ENCODE data around the gene HNRNPC.
A peak's percentile ranks its signal among the peaks of the same experiment; 100 is the strongest.
"Not testable (repeated sequence)": the region's sequence is repeated elsewhere in the genome, so short reads cannot be mapped to it uniquely, and the experiment has no call there.

HNRNPC gene

GRCh38 chr14:21258005-21258888, 11.0 kb downstream of the HNRNPC start:
- no peak overlapping the region for H3K27ac ChIP-seq (ENCODE audit: low read depth, low read length, severe bottlenecking)
- no peaks in the 10 kb centered on the region for H3K9me3 ChIP-seq (ENCODE audit: control insufficient read depth, low read length)
- peaks cover 42% of the 10 kb centered on the region for H3K4me1 ChIP-seq (ENCODE audit: control insufficient read depth, insufficient read depth, low read length, poor library complexity, severe bottlenecking)
- 92 to 97% methylated on average over 5 to 7 of the region's 10 CpGs for WGBS, 2 experiments (ENCODE audit: insufficient coverage in 2 of 2)
- no peak overlapping the region for H3K4me3 ChIP-seq (ENCODE audit: extremely low read depth, insufficient read depth, low read length, poor library complexity, severe bottlenecking)
- peaks cover 90% of the 10 kb centered on the region for H3K36me3 ChIP-seq (ENCODE audit: control insufficient read depth, insufficient read depth, low read length)

- Histone ChIP-seq H3K4me1 (ENCODE audit: control insufficient read depth, insufficient read depth, low read length, poor library complexity, severe bottlenecking) (peaks cover 39% of the 10 kb centered on the region), H3K27ac (ENCODE audit: low read depth, low read length, severe bottlenecking) (no peak overlapping the region), H3K36me3 (ENCODE audit: control insufficient read depth, insufficient read depth, low read length) (peaks cover 91% of the 10 kb centered on the region), H3K4me3 (ENCODE audit: extremely low read depth, insufficient read depth, low read length, poor library complexity, severe bottlenecking) (no peak overlapping the region), H3K9me3 (ENCODE audit: control insufficient read depth, low read length) (no peaks in the 10 kb centered on the region)
- WGBS, 2 experiments (ENCODE audit: insufficient coverage in 2 of 2) = 84 to 85% methylated on average over 4 to 5 of the region's 7 CpGs
Measured at GRCh38 chr14:21257394-21257909, 11.8 kb downstream of the HNRNPC start.

- H3K4me1 ChIP-seq (ENCODE audit: control insufficient read depth, insufficient read depth, low read length, poor library complexity, severe bottlenecking) = peaks cover 38% of the 10 kb centered on the region
- no peak overlapping the region for H3K4me3 ChIP-seq (ENCODE audit: extremely low read depth, insufficient read depth, low read length, poor library complexity, severe bottlenecking)
- H3K9me3 ChIP-seq (ENCODE audit: control insufficient read depth, low read length) = no peaks in the 10 kb centered on the region
- H3K27ac ChIP-seq (ENCODE audit: low read depth, low read length, severe bottlenecking) = peak overlapping the region; percentile 19
- WGBS, 2 experiments (ENCODE audit: insufficient coverage in 2 of 2) = 95% methylated on average over 6 to 9 of the region's 10 CpGs
- peaks cover 91% of the 10 kb centered on the region for H3K36me3 ChIP-seq (ENCODE audit: control insufficient read depth, insufficient read depth, low read length)
Measured at GRCh38 chr14:21256539-21257393, 12.5 kb downstream of the HNRNPC start.

- peaks cover 91% of the 10 kb centered on the region for H3K36me3 ChIP-seq (ENCODE audit: control insufficient read depth, insufficient read depth, low read length)
- H3K27ac ChIP-seq (ENCODE audit: low read depth, low read length, severe bottlenecking) = peak overlapping the region; percentile 4
- peaks cover 34% of the 10 kb centered on the region for H3K4me1 ChIP-seq (ENCODE audit: control insufficient read depth, insufficient read depth, low read length, poor library complexity, severe bottlenecking)
- not testable (repeated sequence) for H3K9me3 ChIP-seq (ENCODE audit: control insufficient read depth, low read length); H3K4me3 ChIP-seq (ENCODE audit: extremely low read depth, insufficient read depth, low read length, poor library complexity, severe bottlenecking)
- WGBS, 2 experiments (ENCODE audit: insufficient coverage in 2 of 2) = 85 to 100% methylated on average over 3 to 8 of the region's 8 CpGs
Measured at GRCh38 chr14:21256102-21256447, 13.2 kb downstream of the HNRNPC start.

- Histone ChIP-seq H3K4me1 (ENCODE audit: control insufficient read depth, insufficient read depth, low read length, poor library complexity, severe bottlenecking) (peaks cover 34% of the 10 kb centered on the region), H3K36me3 (ENCODE audit: control insufficient read depth, insufficient read depth, low read length) (peaks cover 91% of the 10 kb centered on the region), H3K4me3 (ENCODE audit: extremely low read depth, insufficient read depth, low read length, poor library complexity, severe bottlenecking) (no peak overlapping the region), H3K27ac (ENCODE audit: low read depth, low read length, severe bottlenecking) (peak overlapping the region; percentile 4), H3K9me3 (ENCODE audit: control insufficient read depth, low read length) (no peaks in the 10 kb centered on the region)
- WGBS, 2 experiments (ENCODE audit: insufficient coverage in 2 of 2) = 86 to 90% methylated on average over 4 of the region's 4 CpGs
Measured at GRCh38 chr14:21255385-21256101, 13.7 kb downstream of the HNRNPC start.

GRCh38 chr14:21252149-21252548, 17.1 kb downstream of the HNRNPC start:
- Histone ChIP-seq H3K9me3 (ENCODE audit: control insufficient read depth, low read length) (no peaks in the 10 kb centered on the region), H3K27ac (ENCODE audit: low read depth, low read length, severe bottlenecking) (no peak overlapping the region), H3K4me1 (ENCODE audit: control insufficient read depth, insufficient read depth, low read length, poor library complexity, severe bottlenecking) (peaks cover 12% of the 10 kb centered on the region), H3K36me3 (ENCODE audit: control insufficient read depth, insufficient read depth, low read length) (peaks cover 91% of the 10 kb centered on the region), H3K4me3 (ENCODE audit: extremely low read depth, insufficient read depth, low read length, poor library complexity, severe bottlenecking) (no peak overlapping the region)
- 100% methylated on average over 1 of the region's 2 CpGs for WGBS, 2 experiments (ENCODE audit: insufficient coverage in 2 of 2)

- Histone ChIP-seq H3K36me3 (ENCODE audit: control insufficient read depth, insufficient read depth, low read length) (peaks cover 91% of the 10 kb centered on the region), H3K9me3 (ENCODE audit: control insufficient read depth, low read length) (no peaks in the 10 kb centered on the region), H3K27ac (ENCODE audit: low read depth, low read length, severe bottlenecking) (no peak overlapping the region), H3K4me1 (ENCODE audit: control insufficient read depth, insufficient read depth, low read length, poor library complexity, severe bottlenecking) (peaks cover 3% of the 10 kb centered on the region), H3K4me3 (ENCODE audit: extremely low read depth, insufficient read depth, low read length, poor library complexity, severe bottlenecking) (no peak overlapping the region)
- WGBS, 2 experiments (ENCODE audit: insufficient coverage in 2 of 2) = 90 to 100% methylated on average over 2 to 3 of the region's 5 CpGs
Measured at GRCh38 chr14:21251215-21251614, 18.0 kb downstream of the HNRNPC start.

- peaks cover 96% of the 10 kb centered on the region for H3K36me3 ChIP-seq (ENCODE audit: control insufficient read depth, insufficient read depth, low read length)
- H3K27ac ChIP-seq (ENCODE audit: low read depth, low read length, severe bottlenecking) = no peak overlapping the region
- H3K4me1 ChIP-seq (ENCODE audit: control insufficient read depth, insufficient read depth, low read length, poor library complexity, severe bottlenecking) = no peaks in the 10 kb centered on the region
- H3K4me3 ChIP-seq (ENCODE audit: extremely low read depth, insufficient read depth, low read length, poor library complexity, severe bottlenecking) = no peak overlapping the region
- H3K9me3 ChIP-seq (ENCODE audit: control insufficient read depth, low read length) = no peaks in the 10 kb centered on the region
- WGBS, 2 experiments (ENCODE audit: insufficient coverage in 2 of 2) = 93 to 100% methylated on average over 3 to 5 of the region's 8 CpGs
Measured at GRCh38 chr14:21248739-21249411, 20.4 kb downstream of the HNRNPC start.

GRCh38 chr14:21248338-21248737, 20.9 kb downstream of the HNRNPC start:
- H3K9me3 ChIP-seq (ENCODE audit: control insufficient read depth, low read length) = no peaks in the 10 kb centered on the region
- no peak overlapping the region for H3K27ac ChIP-seq (ENCODE audit: low read depth, low read length, severe bottlenecking)
- no peaks in the 10 kb centered on the region for H3K4me1 ChIP-seq (ENCODE audit: control insufficient read depth, insufficient read depth, low read length, poor library complexity, severe bottlenecking)
- H3K36me3 ChIP-seq (ENCODE audit: control insufficient read depth, insufficient read depth, low read length) = peaks cover 96% of the 10 kb centered on the region
- no CpG with 5 or more reads among the region's 1 CpG for WGBS, 2 experiments (ENCODE audit: insufficient coverage in 2 of 2)
- H3K4me3 ChIP-seq (ENCODE audit: extremely low read depth, insufficient read depth, low read length, poor library complexity, severe bottlenecking) = no peak overlapping the region

- Histone ChIP-seq H3K4me1 (ENCODE audit: control insufficient read depth, insufficient read depth, low read length, poor library complexity, severe bottlenecking) (no peaks in the 10 kb centered on the region), H3K36me3 (ENCODE audit: control insufficient read depth, insufficient read depth, low read length) (peaks cover 93% of the 10 kb centered on the region), H3K4me3 (ENCODE audit: extremely low read depth, insufficient read depth, low read length, poor library complexity, severe bottlenecking) (no peak overlapping the region), H3K27ac (ENCODE audit: low read depth, low read length, severe bottlenecking) (no peak overlapping the region), H3K9me3 (ENCODE audit: control insufficient read depth, low read length) (no peaks in the 10 kb centered on the region)
- WGBS, 2 experiments (ENCODE audit: insufficient coverage in 2 of 2) = 90 to 97% methylated on average over 5 to 6 of the region's 7 CpGs
Measured at GRCh38 chr14:21245813-21246212, 23.4 kb downstream of the HNRNPC start.
